Ureter (tissue), 1 donor: ENCODE data around the gene COL6A1. TPM values are rescaled to one million over a fixed set of nuclear protein-coding genes. Genes with fewer than 3 reads are reported as not detected.

ENCODE experiments used
- DNase-seq: peaks from one replicate; pipeline ENCODE4 v3.0.0-alpha.2; 2020; ENCODE audit warnings: low spot score
- total RNA-seq: library from RNA; stranded (reverse); gene quantifications from one replicate; pipeline ENCODE4 v1.2.4, GENCODE V29; 2023
- donor health status: DM: yes; HTN: yes; CAD: no.

The COL6A1 gene
- total RNA-seq, 1 donor from 2014 or later: 289 TPM

GRCh38 chr21:46049890-46050667 is 68.5 kb downstream of the COL6A1 start:
- DNase-seq: peak; percentile 44

- peak; percentile 44 for DNase-seq
These were observed 69.3 kb downstream of the COL6A1 start for GRCh38 chr21:46050668-46051378.

- DNase-seq: no peak
These were observed 69.8 kb downstream of the COL6A1 start for GRCh38 chr21:46051379-46051770.

- DNase-seq: peak; percentile 41
These were observed 70.5 kb downstream of the COL6A1 start for GRCh38 chr21:46051821-46052675.

GRCh38 chr21:46052703-46053651 is 71.4 kb downstream of the COL6A1 start:
- no peak for DNase-seq

GRCh38 chr21:46054031-46054430 is 72.5 kb downstream of the COL6A1 start:
- DNase-seq: no peak

- no peak for DNase-seq
These were observed 72.9 kb downstream of the COL6A1 start for GRCh38 chr21:46054451-46054881.

Other genes with a start within 250 kb of the COL6A1 start
- gene COL6A2, start 116.3 kb downstream of the COL6A1 start, total RNA-seq: 357 TPM
- 0.91 TPM for gene FTCD, start 173.8 kb downstream of the COL6A1 start, total RNA-seq
- gene SPATC1L, start 202.7 kb downstream of the COL6A1 start, total RNA-seq: 12.3 TPM
- 49.0 TPM for gene LSS, start 247.0 kb downstream of the COL6A1 start, total RNA-seq